HCT116 (cell line): Measurements from ENCODE around the gene SCGN. TPM values are rescaled to one million over a fixed set of nuclear protein-coding genes. Genes with fewer than 3 reads are reported as not detected.

Source experiments
- ATAC-seq: fragments of 200-7000 bp; cut with Tn5 transposase; 2 replicates; pipeline ENCODE4 v1.9.1; 2020; ENCODE audit warnings: mild to moderate bottlenecking, moderate library complexity
- BruUV-seq: library from RNA; stranded (reverse); fragments of 400-500 nt; replicated peaks from 2 replicates; lab custom pipeline; 2021; lab: Mats Ljungman, UMichigan
- CTCF ChIA-PET: fragments of 300-600 bp; sonication (Branson Sonifier 250); formaldehyde crosslinking; loops from one replicate; lab custom pipeline; 2021; ENCODE audit warnings: antibody characterized with exemption; lab: Charles Lee
- POLR2A ChIA-PET: fragments of 300-600, 350-600 bp; sonication (Branson Sonifier 250); formaldehyde crosslinking; loops from one replicate; lab custom pipeline; 2021; ENCODE audit warnings: antibody characterized with exemption; lab: Charles Lee
- RAD21 ChIA-PET, 2 experiments: fragments of 300-600 bp; sonication (Branson Sonifier 250); formaldehyde crosslinking; loops; one replicate each; lab custom pipeline; 2023; ENCODE audit warnings: low total read pairs in 2 of 2; ENCODE audit not compliant: uncharacterized antibody in 2 of 2, unreplicated experiment in 2 of 2, low non-redundant PET in 1 of 2; lab: Charles Lee
- DNase-seq: peaks from one replicate; pipeline ENCODE4 v3.0.0-alpha.2; 2010; ENCODE audit warnings: low read depth, low spot score
- H2AFZ ChIP-seq: fragments of 200-600 bp; shearing (Covaris generic), sonication (generic); 2 replicates; pipeline ENCODE4 v1.6.1; 2017; ENCODE audit warnings: low read depth, mixed run types, mixed read lengths, antibody characterized with exemption, low read length; ENCODE audit not compliant: poor library complexity, severe bottlenecking
- H3K27ac ChIP-seq: 2 replicates; pipeline ENCODE4 v1.5.1; 2012; ENCODE audit warnings: low read depth, low read length
- H3K27me3 ChIP-seq: fragments of 200-600 bp; sonication (generic); 2 replicates; pipeline ENCODE4 v1.6.1; 2016; ENCODE audit warnings: mixed run types, low read length, mixed read lengths; ENCODE audit not compliant: insufficient read depth
- H3K36me3 ChIP-seq, 2 experiments: fragments of 200-500 bp in 1 of 2; fragments of 200-600 bp in 1 of 2; sonication (Bioruptor generic) in 1 of 2; sonication (generic) in 1 of 2; 2 replicates each; pipeline versions ENCODE4 v1.5.1 to v1.6.1; 2014 to 2016; ENCODE audit warnings: low read length in 2 of 2, inconsistent platforms in 1 of 2, mixed read lengths in 1 of 2, mixed run types in 1 of 2; ENCODE audit not compliant: insufficient read depth in 2 of 2, control insufficient read depth in 1 of 2
- H3K4me1 ChIP-seq, 2 experiments: fragments of 200-600 bp in 1 of 2; sonication (generic) in 1 of 2; 2 replicates each; pipeline versions ENCODE4 v1.5.1 to v1.6.1; 2012 to 2017; ENCODE audit warnings: low read length in 2 of 2, inconsistent platforms in 1 of 2, mild to moderate bottlenecking in 1 of 2, mixed read lengths in 1 of 2, mixed run types in 1 of 2, moderate library complexity in 1 of 2; ENCODE audit not compliant: insufficient read depth in 2 of 2, control insufficient read depth in 1 of 2
- H3K4me2 ChIP-seq: fragments of 200-600 bp; sonication (generic); 2 replicates; pipeline ENCODE4 v1.6.1; 2017; ENCODE audit warnings: mixed run types, low read length, mixed read lengths
- H3K4me3 ChIP-seq, 2 experiments: fragments of 200-600 bp in 1 of 2; sonication (generic) in 1 of 2; replicated peaks in 1 of 2; 2 replicates each; pipeline ENCODE4 v1.5.1; 2011 to 2016; ENCODE audit warnings: low read length in 2 of 2, control low read depth in 1 of 2, low read depth in 1 of 2, mild to moderate bottlenecking in 1 of 2, mixed read lengths in 1 of 2, mixed run types in 1 of 2
- H3K79me2 ChIP-seq: fragments of 200-600 bp; sonication (generic); 2 replicates; pipeline ENCODE4 v1.6.1; 2017; ENCODE audit warnings: mild to moderate bottlenecking, mixed run types, low read length, moderate library complexity, mixed read lengths; ENCODE audit not compliant: insufficient read depth
- H3K9ac ChIP-seq: fragments of 200-600 bp; sonication (generic); 2 replicates; pipeline ENCODE4 v1.6.1; 2016; ENCODE audit warnings: low read length, mixed read lengths
- H3K9me2 ChIP-seq: fragments of 200-600 bp; sonication (generic), shearing (Covaris generic); 2 replicates; pipeline ENCODE4 v1.6.1; 2017; ENCODE audit warnings: mixed run types, mild to moderate bottlenecking, moderate library complexity; ENCODE audit not compliant: insufficient read depth
- H3K9me3 ChIP-seq, 2 experiments: fragments of 200-500 bp in 1 of 2; fragments of 200-600 bp in 1 of 2; sonication (Bioruptor generic) in 1 of 2; sonication (generic) in 1 of 2; 2 replicates each; pipeline ENCODE4 v1.6.1; 2014 to 2017; ENCODE audit warnings: low read length in 2 of 2, mixed read lengths in 2 of 2, inconsistent platforms in 1 of 2, low read depth in 1 of 2, mild to moderate bottlenecking in 1 of 2, mixed run types in 1 of 2, moderate library complexity in 1 of 2; ENCODE audit not compliant: control insufficient read depth in 1 of 2, insufficient read depth in 1 of 2
- H4K20me1 ChIP-seq: fragments of 200-600 bp; sonication (generic), shearing (Covaris generic); 2 replicates; pipeline ENCODE4 v1.6.1; 2017; ENCODE audit warnings: mixed run types, mild to moderate bottlenecking, moderate library complexity; ENCODE audit not compliant: insufficient read depth
- CBX3 ChIP-seq: IDR thresholded peaks from 2 replicates; pipeline ENCODE4 v1.6.1; 2012; ENCODE audit warnings: low read depth
- CEBPB ChIP-seq: IDR thresholded peaks from 2 replicates; pipeline ENCODE4 v1.6.1; 2012; ENCODE audit warnings: low read depth
- EGR1 ChIP-seq: IDR thresholded peaks from 2 replicates; pipeline ENCODE4 v1.6.1; 2012; ENCODE audit warnings: low read depth
- ELF1 ChIP-seq: IDR thresholded peaks from 2 replicates; pipeline ENCODE4 v1.6.1; 2012; ENCODE audit warnings: low read depth, borderline replicate concordance
- EZH2 ChIP-seq: fragments of 200-600 bp; sonication (generic); IDR thresholded peaks from 2 replicates; pipeline ENCODE4 v1.6.1; 2017; ENCODE audit warnings: antibody characterized with exemption, mixed run types
- EZH2phosphoT487 ChIP-seq: fragments of 200-600 bp; IDR thresholded peaks from 2 replicates; pipeline ENCODE4 v1.6.1; 2018; ENCODE audit warnings: antibody characterized with exemption, borderline replicate concordance
- FOSL1 ChIP-seq: IDR thresholded peaks from 2 replicates; pipeline ENCODE4 v1.6.1; 2012; ENCODE audit warnings: low read depth
- RAD21 ChIP-seq: IDR thresholded peaks from 2 replicates; pipeline ENCODE4 v1.6.1; 2012; ENCODE audit warnings: low read depth, mild to moderate bottlenecking
- SIN3A ChIP-seq: IDR thresholded peaks from 2 replicates; pipeline ENCODE4 v1.6.1; 2012; ENCODE audit warnings: low read depth
- SP1 ChIP-seq: IDR thresholded peaks from 2 replicates; pipeline ENCODE4 v1.6.1; 2012; ENCODE audit warnings: low read depth
- SRF ChIP-seq: IDR thresholded peaks from 2 replicates; pipeline ENCODE4 v1.6.1; 2012; ENCODE audit warnings: low read depth
- YY1 ChIP-seq: IDR thresholded peaks from 2 replicates; pipeline ENCODE4 v1.6.1; 2011; ENCODE audit warnings: low read length, low read depth, moderate library complexity, mild to moderate bottlenecking; ENCODE audit not compliant: insufficient replicate concordance; ENCODE audit errors: extremely low read depth
- ZFX ChIP-seq: fragments of 450-650 bp; IDR thresholded peaks from 2 replicates; pipeline ENCODE4 v1.6.1; 2017
- ZNF274 ChIP-seq: fragments of 200-500 bp; sonication (Bioruptor generic); IDR thresholded peaks from 2 replicates; pipeline ENCODE4 v1.6.1; 2014; ENCODE audit warnings: mild to moderate bottlenecking, low read depth, low read length, inconsistent platforms
- intact Hi-C: fragments of 100-400 bp; cut with micrococcal nuclease; formaldehyde crosslinking; loops from 2 replicates; pipeline ENCODE4 v1.10.0; 2022
- total RNA-seq: library from RNA; stranded (reverse); gene quantifications from one replicate; pipeline ENCODE4 v1.2.1, GENCODE V29; 2021; ENCODE audit not compliant: unreplicated experiment
- TF ChIP-seq, protein P1 (sequence below): IDR thresholded peaks from 2 replicates; pipeline ENCODE4 v1.6.1; 2012; ENCODE audit warnings: low read depth

SCGN gene
- total RNA-seq, 1 experiment from 2014 or later = not detected

DNA sequence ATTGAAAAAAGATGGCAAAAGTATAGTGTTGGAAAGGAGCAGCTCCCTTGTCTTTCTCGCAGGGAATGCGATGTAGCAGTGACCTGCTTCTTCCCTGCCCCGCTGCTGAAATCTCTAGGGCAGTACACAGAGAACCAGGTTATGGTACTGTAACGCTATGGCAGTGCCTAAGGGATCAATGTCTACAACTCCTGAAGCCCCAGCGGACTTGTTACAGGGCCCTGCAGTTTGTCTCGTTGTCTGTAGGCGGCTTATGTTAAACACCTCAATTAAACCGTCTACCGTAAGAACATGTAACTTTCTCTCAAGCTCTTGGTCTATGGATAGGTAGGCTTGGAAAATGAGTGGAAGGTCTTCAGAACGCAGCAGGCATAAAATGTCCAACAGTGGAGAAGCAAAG lies 57.7 kb downstream of the SCGN start:
- Histone ChIP-seq H3K4me2 (no peak overlapping the region), H3K4me1 (no peaks in the 10 kb centered on the region), H3K27me3 (no peaks in the 10 kb centered on the region), H3K4me3 (no peak overlapping the region), H3K9me2 (no peaks in the 10 kb centered on the region), H2AFZ (no peak overlapping the region), H3K9ac (no peak overlapping the region), H3K36me3 (no peaks in the 10 kb centered on the region), H3K27ac (no peak overlapping the region), H4K20me1 (no peaks in the 10 kb centered on the region), H3K79me2 (no peaks in the 10 kb centered on the region), H3K9me3 (no peaks in the 10 kb centered on the region)
- intact Hi-C loops = loop anchor here (10.0 kb wide), 1 partner anchor 285 kb away; no protein-coding TSS in a partner anchor
- ATAC-seq (no peak), DNase-seq (no peak)
- RAD21 ChIA-PET = no interaction called here
- TF ChIP-seq EZH2phosphoT487 (no peak), FOSL1 (no peak), SIN3A (no peak), ZFX (no peak), ELF1 (no peak), CEBPB (no peak)
- POLR2A ChIA-PET = no interaction called here
- BruUV-seq = no TSS peak
- CTCF ChIA-PET = interaction anchor here (1.1 to 1.4 kb wide), 2 partner anchors 9 to 11 kb away, joined by 3 to 7 read pairs; no protein-coding TSS in a partner anchor

DNA sequence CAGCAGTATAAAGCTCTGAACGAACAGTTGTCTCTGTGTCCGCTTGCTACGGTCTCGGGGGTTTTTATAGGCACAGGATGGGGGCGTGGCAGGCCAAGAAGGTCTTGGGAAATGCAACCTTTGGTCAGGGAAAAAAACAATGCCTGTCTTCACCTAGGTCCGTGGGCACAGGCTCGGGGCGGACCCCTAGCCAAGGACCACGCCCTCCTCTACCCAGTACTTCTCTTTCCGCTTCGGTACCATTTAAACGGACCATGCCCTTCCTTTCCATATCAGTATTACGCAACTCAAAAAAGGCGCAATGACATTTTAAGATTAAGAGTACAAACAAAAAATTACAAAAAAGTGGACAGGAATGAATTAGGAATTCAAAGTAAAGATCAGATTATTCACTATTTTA lies 58.3 kb downstream of the SCGN start:
- Histone ChIP-seq H3K4me3 (no peak overlapping the region), H3K9me3 (no peaks in the 10 kb centered on the region), H3K4me1 (no peaks in the 10 kb centered on the region), H2AFZ (no peak overlapping the region), H3K9ac (no peak overlapping the region), H3K9me2 (no peaks in the 10 kb centered on the region), H3K36me3 (no peaks in the 10 kb centered on the region), H3K4me2 (no peak overlapping the region), H3K79me2 (no peaks in the 10 kb centered on the region), H3K27me3 (no peaks in the 10 kb centered on the region), H4K20me1 (no peaks in the 10 kb centered on the region), H3K27ac (no peak overlapping the region)
- intact Hi-C loops = loop anchor here (10.0 kb wide), 1 partner anchor 285 kb away; no protein-coding TSS in a partner anchor
- CTCF ChIA-PET = no interaction called here
- no TSS peak for BruUV-seq
- TF ChIP-seq EZH2 (no peak), SRF (no peak), FOSL1 (no peak), SP1 (no peak), CBX3 (no peak), EGR1 (no peak), YY1 (no peak), CEBPB (no peak), RAD21 (no peak), ZFX (no peak), ZNF274 (no peak)
- TF ChIP-seq, protein P1, sequence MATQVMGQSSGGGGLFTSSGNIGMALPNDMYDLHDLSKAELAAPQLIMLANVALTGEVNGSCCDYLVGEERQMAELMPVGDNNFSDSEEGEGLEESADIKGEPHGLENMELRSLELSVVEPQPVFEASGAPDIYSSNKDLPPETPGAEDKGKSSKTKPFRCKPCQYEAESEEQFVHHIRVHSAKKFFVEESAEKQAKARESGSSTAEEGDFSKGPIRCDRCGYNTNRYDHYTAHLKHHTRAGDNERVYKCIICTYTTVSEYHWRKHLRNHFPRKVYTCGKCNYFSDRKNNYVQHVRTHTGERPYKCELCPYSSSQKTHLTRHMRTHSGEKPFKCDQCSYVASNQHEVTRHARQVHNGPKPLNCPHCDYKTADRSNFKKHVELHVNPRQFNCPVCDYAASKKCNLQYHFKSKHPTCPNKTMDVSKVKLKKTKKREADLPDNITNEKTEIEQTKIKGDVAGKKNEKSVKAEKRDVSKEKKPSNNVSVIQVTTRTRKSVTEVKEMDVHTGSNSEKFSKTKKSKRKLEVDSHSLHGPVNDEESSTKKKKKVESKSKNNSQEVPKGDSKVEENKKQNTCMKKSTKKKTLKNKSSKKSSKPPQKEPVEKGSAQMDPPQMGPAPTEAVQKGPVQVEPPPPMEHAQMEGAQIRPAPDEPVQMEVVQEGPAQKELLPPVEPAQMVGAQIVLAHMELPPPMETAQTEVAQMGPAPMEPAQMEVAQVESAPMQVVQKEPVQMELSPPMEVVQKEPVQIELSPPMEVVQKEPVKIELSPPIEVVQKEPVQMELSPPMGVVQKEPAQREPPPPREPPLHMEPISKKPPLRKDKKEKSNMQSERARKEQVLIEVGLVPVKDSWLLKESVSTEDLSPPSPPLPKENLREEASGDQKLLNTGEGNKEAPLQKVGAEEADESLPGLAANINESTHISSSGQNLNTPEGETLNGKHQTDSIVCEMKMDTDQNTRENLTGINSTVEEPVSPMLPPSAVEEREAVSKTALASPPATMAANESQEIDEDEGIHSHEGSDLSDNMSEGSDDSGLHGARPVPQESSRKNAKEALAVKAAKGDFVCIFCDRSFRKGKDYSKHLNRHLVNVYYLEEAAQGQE = no peak
- POLR2A ChIA-PET = no interaction called here
- RAD21 ChIA-PET = no interaction called here
- ATAC-seq (no peak), DNase-seq (no peak)
